Measurements from ENCODE around the gene RTL9.

RTL9 gene

GRCh38 chrX:110407910-110408545 lies 49.4 kb downstream of the RTL9 start:
- DNase-seq: peak; percentile 25 to 69
